ENCODE data around the gene CHCHD3.

- TF ChIP-seq CTCF (conservative IDR thresholded peaks at IDR 0.05) (no peak), EZH2 (IDR thresholded peaks at IDR 0.05; ENCODE audit: low read depth) (no peak)
These were observed 343.6 kb downstream of the CHCHD3 start for GRCh38 chr7:132738254-132738653.

Data from PC-9 (cell line).